ENCODE data around the gene KRTAP10-8. TPM values are rescaled to one million over a fixed set of nuclear protein-coding genes. Genes with fewer than 3 reads are reported as not detected.
"Not testable (repeated sequence)": the region's sequence is repeated elsewhere in the genome, so short reads cannot be mapped to it uniquely, and the experiment has no call there.

The KRTAP10-8 gene
- total RNA-seq, 4 donors from 2014 or later: 4.6 TPM; not detected in 3

DNA sequence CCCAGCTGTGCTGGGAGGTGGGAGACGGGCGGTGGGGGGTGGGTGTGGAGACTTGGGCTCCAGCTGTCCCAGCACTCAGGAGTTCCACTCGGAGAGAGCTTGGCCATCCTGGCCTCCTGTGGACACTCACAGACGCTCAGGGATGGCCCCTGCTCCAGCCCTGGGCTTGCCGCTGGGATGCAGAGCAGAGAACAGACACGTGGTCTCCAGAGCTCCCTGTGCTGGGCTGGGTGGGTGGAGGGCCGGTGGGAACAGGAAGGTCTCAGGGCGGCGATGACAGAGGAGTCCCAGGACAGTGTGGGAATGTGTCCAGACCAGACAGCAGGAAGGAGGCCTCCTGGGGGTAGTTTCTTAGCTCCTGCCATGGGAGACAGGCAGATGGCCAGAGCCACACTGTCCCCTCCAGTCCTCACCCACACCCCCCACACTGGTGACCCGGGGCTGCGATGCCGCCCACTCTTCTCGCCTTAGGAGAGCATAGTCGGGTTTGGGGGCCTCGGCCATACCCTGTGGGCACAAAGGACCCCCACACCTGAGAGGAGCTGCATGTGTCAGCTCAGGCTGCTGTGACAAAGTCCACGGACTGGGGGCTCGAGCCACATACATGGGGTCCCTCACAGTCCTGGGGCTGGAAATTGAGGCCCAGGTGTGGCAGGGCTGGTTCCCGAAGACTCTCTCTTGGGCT lies 17.0 kb downstream of the KRTAP10-8 start:
- no peak for DNase-seq (ENCODE audit: low spot score in 2 of 2)
- H3K4me3 ChIP-seq (ENCODE audit: low read depth, poor library complexity, severe bottlenecking): no peak overlapping the region
- intact Hi-C loops (cut with DNase I; ENCODE audit: low total_unique reads): no loop called here
- WGBS, 2 donors: 60 to 66% methylated on average over 10 to 15 of the region's 18 CpGs
- TF ChIP-seq POLR2A (IDR thresholded peaks at IDR 0.05): no peak
- TF ChIP-seq CTCF (IDR thresholded peaks at IDR 0.05): no peak

DNA sequence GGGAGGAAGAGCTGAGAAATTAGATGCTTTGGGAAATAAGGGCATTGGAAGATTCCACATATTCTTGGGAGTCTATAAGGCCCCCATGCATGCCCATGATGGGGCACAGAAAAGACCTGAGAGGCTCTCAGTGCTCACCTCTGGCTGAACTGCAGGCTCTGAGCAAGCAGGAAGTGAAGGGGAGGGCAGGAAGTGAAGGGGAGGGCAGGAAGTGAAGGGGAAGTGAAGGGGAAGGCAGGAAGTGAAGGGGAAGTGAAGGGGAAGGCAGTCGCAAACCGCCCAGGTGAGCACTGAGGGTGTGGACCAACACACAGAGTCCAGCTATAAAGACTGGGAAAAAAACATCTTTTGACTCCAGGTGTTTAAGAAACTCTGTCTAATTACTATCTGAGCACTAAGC lies 18.6 kb downstream of the KRTAP10-8 start:
- H3K4me3 ChIP-seq (ENCODE audit: low read depth, poor library complexity, severe bottlenecking): no peak overlapping the region
- WGBS, 2 donors: 67 to 73% methylated on average over 2 of the region's 2 CpGs
- TF ChIP-seq CTCF (IDR thresholded peaks at IDR 0.05) (no peak), POLR2A (IDR thresholded peaks at IDR 0.05) (no peak)
- intact Hi-C loops (cut with DNase I; ENCODE audit: low total_unique reads): no loop called here
- no peak for DNase-seq (ENCODE audit: low spot score in 2 of 2)

DNA sequence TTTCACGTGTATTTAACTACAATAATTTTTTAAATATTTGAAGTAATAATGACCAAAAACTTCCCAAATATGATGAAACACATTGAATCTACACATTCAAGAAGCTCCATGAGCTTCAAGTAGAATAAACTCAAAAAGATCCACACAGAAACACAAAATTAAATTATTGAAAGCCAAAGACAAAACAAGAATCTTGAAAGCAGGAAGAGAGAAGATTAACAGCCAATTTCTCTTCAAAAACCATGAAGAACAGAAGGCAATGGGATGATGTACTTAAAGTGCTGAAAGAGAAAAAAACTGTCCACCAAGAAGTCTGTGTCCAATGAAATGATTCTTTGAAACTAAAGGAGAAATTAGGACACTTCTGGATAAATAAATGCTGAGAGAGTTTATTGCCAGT lies 20.2 kb downstream of the KRTAP10-8 start:
- intact Hi-C loops (cut with DNase I; ENCODE audit: low total_unique reads): no loop called here
- no peak for TF ChIP-seq CTCF (IDR thresholded peaks at IDR 0.05)
- no peak for TF ChIP-seq POLR2A (IDR thresholded peaks at IDR 0.05)
- DNase-seq (ENCODE audit: low spot score in 2 of 2): no peak
- 89 to 92% methylated on average over 1 of the region's 1 CpG for WGBS, 2 donors
- no peak overlapping the region for H3K4me3 ChIP-seq (ENCODE audit: low read depth, poor library complexity, severe bottlenecking)

- DNase-seq (ENCODE audit: low spot score in 2 of 2): peak in 1 of 2 donors; percentile 78
- 87 to 88% methylated on average over 15 of the region's 15 CpGs for WGBS, 2 donors
- TF ChIP-seq CTCF (IDR thresholded peaks at IDR 0.05) (no peak), POLR2A (IDR thresholded peaks at IDR 0.05) (no peak)
- intact Hi-C loops (cut with DNase I; ENCODE audit: low total_unique reads): no loop called here
- H3K4me3 ChIP-seq (ENCODE audit: low read depth, poor library complexity, severe bottlenecking): no peak overlapping the region
Observed at GRCh38 chr21:44636209-44637017, 24.5 kb downstream of the KRTAP10-8 start.

- DNase-seq (ENCODE audit: low spot score in 2 of 2): peak in 1 of 2 donors; percentile 68
- no peak for TF ChIP-seq POLR2A (IDR thresholded peaks at IDR 0.05)
- no peak for TF ChIP-seq CTCF (IDR thresholded peaks at IDR 0.05)
- intact Hi-C loops (cut with DNase I; ENCODE audit: low total_unique reads): no loop called here
- 53 to 56% methylated on average over 21 of the region's 21 CpGs for WGBS, 2 donors
- no peak within 1 kb of the TSS for H3K4me3 ChIP-seq (ENCODE audit: low read depth, poor library complexity, severe bottlenecking)
Observed at GRCh38 chr21:44637018-44637850, 25.4 kb downstream of the KRTAP10-8 start, which contains the start of gene KRTAP10-10. TSS of gene KRTAP10-10 (plus strand) at chr21:44637356. CDS start at chr21:44637418, 62 bp downstream.

- peak in 1 of 2 donors; percentile 54 for DNase-seq (ENCODE audit: low spot score in 2 of 2)
- H3K4me3 ChIP-seq (ENCODE audit: low read depth, poor library complexity, severe bottlenecking); intact Hi-C loops (cut with DNase I; ENCODE audit: low total_unique reads): not testable (repeated sequence)
- WGBS, 2 donors: 73 to 75% methylated on average over 11 of the region's 12 CpGs
Observed at GRCh38 chr21:44637851-44638348, 26.0 kb downstream of the KRTAP10-8 start.

DNA sequence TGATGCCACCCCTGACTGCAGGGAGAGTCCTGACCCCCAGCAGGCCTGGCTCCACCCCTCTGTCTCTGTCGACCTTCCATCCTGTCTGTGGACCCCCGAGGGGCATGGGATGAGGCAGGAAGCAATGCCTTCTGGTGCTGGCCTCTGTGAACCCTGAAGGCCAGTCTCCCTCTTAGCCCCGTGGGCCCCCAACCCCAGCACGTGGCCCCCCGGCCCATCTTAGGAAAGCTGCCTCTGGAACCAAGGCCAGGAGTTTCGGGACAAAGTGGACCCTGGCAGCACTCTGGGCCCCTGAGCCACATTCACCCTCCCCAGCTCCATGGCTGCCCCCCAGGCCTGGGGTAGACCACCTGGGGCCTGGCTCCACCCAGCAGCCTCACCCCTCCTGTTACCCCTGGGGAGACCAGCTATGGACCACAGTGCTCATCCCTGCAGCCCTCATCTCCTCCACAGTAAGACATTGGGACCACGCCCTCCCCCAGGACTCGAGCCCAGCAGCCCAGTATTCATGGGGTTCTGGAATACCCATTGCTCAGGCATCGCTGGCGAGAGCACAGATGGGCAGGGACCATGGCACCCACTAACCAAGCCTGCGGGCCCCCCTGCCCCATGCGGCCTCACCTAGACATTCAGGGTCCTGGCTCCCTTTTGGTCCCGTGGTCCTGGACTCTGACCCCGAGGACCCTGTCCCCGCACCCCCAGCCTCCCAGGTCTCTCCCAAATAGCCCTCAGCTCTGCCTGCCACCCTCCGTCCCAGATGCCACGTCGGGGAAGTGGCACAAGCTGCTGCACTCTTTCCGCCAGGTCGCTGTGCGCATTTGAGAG lies 26.8 kb downstream of the KRTAP10-8 start:
- H3K4me3 ChIP-seq (ENCODE audit: low read depth, poor library complexity, severe bottlenecking); DNase-seq (ENCODE audit: low spot score in 2 of 2); intact Hi-C loops (cut with DNase I; ENCODE audit: low total_unique reads): not testable (repeated sequence)
- 86 to 89% methylated on average over 15 to 17 of the region's 21 CpGs for WGBS, 2 donors

Data from lower leg skin (tissue), 4 donors.